Endothelial cell of umbilical vein (primary cell): Measurements from ENCODE around the gene C6. TPM values are rescaled to one million over a fixed set of nuclear protein-coding genes. Genes with fewer than 3 reads are reported as not detected.

Source experiments
- BruUV-seq: library from RNA; stranded (reverse); fragments of 400-500 nt; replicated peaks from 2 replicates; lab custom pipeline; 2021; lab: Mats Ljungman, UMichigan
- CTCF ChIA-PET: fragments of 300-600, 350-600 bp; sonication (Branson Sonifier 250); formaldehyde crosslinking; loops from one replicate; lab custom pipeline; 2021; ENCODE audit warnings: antibody characterized with exemption, inconsistent platforms; lab: Charles Lee
- POLR2A ChIA-PET: fragments of 300-600, 350-600 bp; sonication (Branson Sonifier 250); formaldehyde crosslinking; loops from one replicate; lab custom pipeline; 2021; ENCODE audit warnings: antibody characterized with exemption, inconsistent platforms; lab: Charles Lee
- DNase-seq: peaks from one replicate; pipeline ENCODE4 v3.0.0-alpha.2; 2011; ENCODE audit warnings: low read depth, low spot score
- FAIRE-seq: peaks from 2 replicates; lab custom pipeline; 2011; peaks lifted over from hg19 to GRCh38; lab: Jason Lieb, UNC
- H2AFZ ChIP-seq: 2 replicates; pipeline ENCODE4 v1.6.0; 2012; ENCODE audit warnings: low read depth, low read length, control low read depth, inconsistent platforms
- H3K27ac ChIP-seq: 2 replicates; pipeline ENCODE4 v1.5.1; 2011; ENCODE audit warnings: low read depth, mild to moderate bottlenecking, control low read depth, low read length, moderate library complexity; ENCODE audit not compliant: insufficient read depth
- H3K27me3 ChIP-seq, 2 experiments: 2 replicates each; pipeline versions ENCODE4 v1.6.0 to v1.6.1; 2011; ENCODE audit warnings: low read length in 2 of 2, mixed read lengths in 1 of 2; ENCODE audit not compliant: control insufficient read depth in 2 of 2, insufficient read depth in 2 of 2
- H3K36me3 ChIP-seq, 2 experiments: 2 replicates in 1 of 2; 3 replicates in 1 of 2; pipeline ENCODE4 v1.5.1; 2011; ENCODE audit warnings: low read length in 2 of 2, mild to moderate bottlenecking in 1 of 2, moderate library complexity in 1 of 2; ENCODE audit not compliant: control insufficient read depth in 2 of 2, insufficient read depth in 2 of 2; ENCODE audit errors: extremely low read depth in 1 of 2
- H3K4me1 ChIP-seq: 3 replicates; pipeline ENCODE4 v1.5.1; 2011; ENCODE audit warnings: mild to moderate bottlenecking, low read length; ENCODE audit not compliant: control insufficient read depth, insufficient read depth; ENCODE audit errors: extremely low read depth
- H3K4me2 ChIP-seq: 2 replicates; pipeline ENCODE4 v1.6.1; 2011; ENCODE audit warnings: low read length, control low read depth, mixed read lengths; ENCODE audit not compliant: insufficient read depth
- H3K4me3 ChIP-seq, 3 experiments: fragments of 200-600 bp in 1 of 3; sonication (generic), shearing (Covaris generic) in 1 of 3; replicated peaks in 1 of 3; 2 replicates each; pipeline ENCODE4 v1.5.1; 2011 to 2016; ENCODE audit warnings: control low read depth in 3 of 3, low read length in 3 of 3, mild to moderate bottlenecking in 2 of 3, inconsistent platforms in 1 of 3, low read depth in 1 of 3, moderate library complexity in 1 of 3; ENCODE audit not compliant: insufficient read depth in 1 of 3
- H3K79me2 ChIP-seq: 2 replicates; pipeline ENCODE4 v1.6.0; 2012; ENCODE audit warnings: low read length, inconsistent platforms; ENCODE audit not compliant: control insufficient read depth, insufficient read depth
- H3K9ac ChIP-seq: replicated peaks from 2 replicates; pipeline ENCODE3; 2011; ENCODE audit warnings: low read length, control low read depth; ENCODE audit not compliant: insufficient read depth; ENCODE audit errors: extremely low read depth
- H3K9me1 ChIP-seq: replicated peaks from 3 replicates; pipeline ENCODE4 v1.6.0; 2011; ENCODE audit warnings: mild to moderate bottlenecking, low read length; ENCODE audit not compliant: control insufficient read depth, insufficient read depth; ENCODE audit errors: extremely low read depth
- H3K9me3 ChIP-seq: replicated peaks from 2 replicates; pipeline ENCODE4 v1.5.1; 2012; ENCODE audit warnings: low read length, inconsistent platforms; ENCODE audit not compliant: control insufficient read depth, insufficient read depth
- H4K20me1 ChIP-seq: replicated peaks from 2 replicates; pipeline ENCODE3; 2011; ENCODE audit warnings: mild to moderate bottlenecking, low read length; ENCODE audit not compliant: control insufficient read depth, insufficient read depth; ENCODE audit errors: extremely low read depth
- CTCF ChIP-seq, 2 donors: IDR thresholded peaks; 1 replicate in 1 of 2; 2 replicates in 1 of 2; pipeline ENCODE4 v1.5.1; 2011; ENCODE audit warnings: low read length in 2 of 2, mild to moderate bottlenecking in 2 of 2, moderate library complexity in 2 of 2, control low read depth in 1 of 2, inconsistent platforms in 1 of 2, low read depth in 1 of 2; ENCODE audit not compliant: insufficient read depth in 1 of 2; ENCODE audit errors: extremely low read depth in 1 of 2
- EZH2 ChIP-seq: IDR thresholded peaks from 2 replicates; pipeline ENCODE4 v1.6.1; 2012; ENCODE audit warnings: borderline replicate concordance, low read depth, mild to moderate bottlenecking, moderate library complexity, low read length, inconsistent platforms; ENCODE audit not compliant: severe bottlenecking
- FOS ChIP-seq: IDR thresholded peaks from 2 replicates; pipeline ENCODE4 v1.6.1; 2011; ENCODE audit warnings: mild to moderate bottlenecking, low read length, moderate library complexity, borderline replicate concordance; ENCODE audit not compliant: insufficient read depth
- GATA2 ChIP-seq: IDR thresholded peaks from 2 replicates; pipeline ENCODE4 v1.7.0; 2011; ENCODE audit warnings: low read depth, mild to moderate bottlenecking, moderate library complexity, mixed read lengths, low read length; ENCODE audit not compliant: insufficient read length, insufficient read depth
- JUN ChIP-seq: IDR thresholded peaks from 2 replicates; pipeline ENCODE4 v1.6.1; 2011; ENCODE audit warnings: borderline replicate concordance, low read depth; ENCODE audit not compliant: insufficient read length, insufficient read depth
- MAX ChIP-seq: IDR thresholded peaks from 2 replicates; pipeline ENCODE4 v1.6.1; 2011; ENCODE audit not compliant: insufficient read depth, insufficient read length
- MYC ChIP-seq: IDR thresholded peaks from one replicate; pipeline ENCODE4 v1.6.1; 2011; ENCODE audit warnings: mild to moderate bottlenecking, low read depth, low read length
- POLR2AphosphoS5 ChIP-seq: IDR thresholded peaks from 2 replicates; pipeline ENCODE4 v1.6.1; 2012; ENCODE audit warnings: low read depth, mild to moderate bottlenecking, control low read depth, low read length, moderate library complexity; ENCODE audit not compliant: insufficient read depth
- dilution Hi-C: fragments of 300-500 bp; cut with MboI; formaldehyde crosslinking; loops from one replicate; pipeline ENCODE4 v1.15.0; 2019; ENCODE audit warnings: low sequenced_read_pairs; ENCODE audit not compliant: extremely low pct_ligation_motif_present
- intact Hi-C: fragments of 100-400 bp; cut with micrococcal nuclease; formaldehyde crosslinking; loops from one replicate; pipeline ENCODE4 v1.10.0; 2022
- polyA plus RNA-seq, 4 experiments: library from polyadenylated mRNA; depleted of rRNA in 3 of 4; stranded (reverse) in 3 of 4; unstranded in 1 of 4; fragments of >200 nt; gene quantifications; 2 replicates each; pipeline versions ENCODE4 v1.2.1 to v1.2.3, GENCODE V29; 2011 to 2012; ENCODE audit warnings: missing spikeins in 1 of 4
- total RNA-seq: library from RNA; stranded (reverse); gene quantifications from 2 replicates; pipeline ENCODE4 v1.2.3, GENCODE V29; 2021

The C6 gene
- total and polyA plus RNA-seq, 2 donors (not counting 3 experiments of a cell fraction or from before 2014, with no cell fraction given) = not detected

GRCh38 chr5:41127967-41128690, 85.2 kb downstream of the C6 start:
- Histone ChIP-seq H3K36me3 (no peaks in the 10 kb centered on the region), H3K4me1 (no peaks in the 10 kb centered on the region), H3K9ac (no peak overlapping the region), H3K27me3 (no peaks in the 10 kb centered on the region), H3K9me1 (no peaks in the 10 kb centered on the region), H3K4me3 (no peak overlapping the region), H3K27ac (no peak overlapping the region), H3K9me3 (no peaks in the 10 kb centered on the region), H3K79me2 (no peaks in the 10 kb centered on the region), H4K20me1 (no peaks in the 10 kb centered on the region), H3K4me2 (no peak overlapping the region), H2AFZ (no peak overlapping the region)
- POLR2A ChIA-PET = no interaction called here
- intact Hi-C loops = no loop called here
- FAIRE-seq (no peak), DNase-seq (no peak)
- TF ChIP-seq MAX = no peak
- no peak for TF ChIP-seq FOS
- TF ChIP-seq CTCF (IDR thresholded peaks at IDR 0.05; ENCODE audit: extremely low read depth in 1 of 2, insufficient read depth in 1 of 2, low read depth in 1 of 2, low read length in 2 of 2) = no peak
- TF ChIP-seq JUN = no peak
- TF ChIP-seq POLR2AphosphoS5 = no peak
- TF ChIP-seq GATA2 = no peak
- TF ChIP-seq EZH2 = no peak
- TF ChIP-seq MYC = no peak
- dilution Hi-C loops = no loop called here
- no TSS peak for BruUV-seq
- CTCF ChIA-PET = no interaction called here
